NCI-H2081 (cell line): ENCODE measurements around the gene CDC42EP4.

Source experiments
- DNase-seq, 2 experiments: peaks; one replicate each; lab custom pipeline; 2025; lab: John Stamatoyannopoulos, UW

The CDC42EP4 gene

DNA sequence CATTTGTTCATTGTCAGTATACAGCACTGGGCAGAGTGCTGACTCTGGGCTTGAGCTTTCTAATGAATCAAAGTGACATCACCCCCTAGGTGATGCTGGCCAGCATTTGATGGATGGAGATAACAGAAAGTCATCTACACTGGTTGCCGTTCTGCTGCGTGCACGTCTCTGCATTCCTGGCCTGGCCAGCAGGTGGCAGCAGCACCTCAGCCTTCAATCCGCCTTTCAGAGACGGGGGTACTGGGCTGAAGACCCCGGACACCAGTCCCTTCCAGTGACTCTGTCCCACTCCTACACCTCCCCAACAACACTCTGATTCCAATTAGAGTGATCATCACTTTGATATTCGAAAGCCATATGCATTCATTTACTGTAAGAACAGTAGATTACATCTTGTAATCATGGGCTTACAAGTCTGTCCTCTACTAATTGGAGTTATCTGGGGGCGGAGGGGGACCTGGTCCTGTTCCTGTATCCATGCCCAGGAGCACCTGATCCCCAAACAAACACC, 56.1 kb downstream of the CDC42EP4 start:
- DNase-seq, result peak; percentile 25 to 49

DNA sequence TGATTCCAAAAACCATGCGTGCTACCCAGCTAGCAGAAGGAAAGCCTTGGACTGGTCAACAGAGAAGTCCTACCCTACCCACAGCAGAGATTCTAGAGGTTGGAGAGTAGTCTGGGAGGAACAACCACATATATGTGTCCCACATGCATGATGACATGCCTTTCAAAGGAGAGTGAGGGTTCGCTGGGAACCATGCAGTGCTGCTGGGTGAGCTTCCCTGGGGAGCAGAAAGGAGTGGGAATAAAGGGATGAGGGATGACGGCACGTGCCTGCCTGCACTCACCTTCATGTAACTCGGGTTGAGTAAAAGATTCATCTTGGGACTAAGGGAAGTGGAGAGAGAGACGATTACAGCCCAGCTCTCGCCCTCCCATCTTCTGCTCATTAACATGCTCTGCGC, 59.9 kb downstream of the CDC42EP4 start:
- DNase-seq, result no peak

DNA sequence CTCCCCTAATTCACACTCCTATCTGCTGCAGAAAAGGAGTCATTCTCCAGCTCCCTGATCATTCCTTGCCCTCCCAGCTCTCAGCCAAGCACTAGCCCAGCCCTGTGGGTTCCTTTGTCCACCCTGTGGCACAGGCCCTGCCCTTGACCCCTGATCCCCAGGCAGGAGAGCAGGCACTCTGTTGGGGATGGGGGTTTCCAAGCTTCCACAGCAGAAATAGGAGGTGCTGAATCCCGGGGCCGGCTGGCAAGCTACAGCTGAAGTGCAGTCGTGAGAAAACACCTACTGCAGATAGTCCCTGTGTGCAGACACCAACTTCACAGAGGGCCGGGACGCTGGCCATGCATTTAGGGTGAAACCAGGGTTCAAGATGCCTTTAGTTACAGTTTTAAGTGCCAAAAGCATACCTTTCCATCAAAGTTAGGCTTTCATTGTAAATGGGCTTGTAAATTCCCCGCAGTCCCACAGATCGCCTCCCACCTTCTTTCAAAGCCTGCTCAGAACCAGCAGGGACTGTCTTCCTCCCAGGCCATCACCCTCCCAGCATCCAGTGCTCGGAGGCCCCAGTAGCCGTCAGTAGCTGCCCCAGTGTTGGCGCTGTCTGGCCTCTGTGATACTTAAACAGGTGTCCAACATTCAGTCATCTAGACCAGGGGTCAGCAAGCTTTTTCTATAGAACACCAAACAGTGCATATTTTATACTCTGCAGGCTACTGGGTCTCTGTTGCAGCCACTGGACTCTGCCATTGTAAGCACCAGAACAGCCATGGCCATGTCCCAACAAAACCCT, 60.8 kb downstream of the CDC42EP4 start:
- DNase-seq, result no peak

DNA sequence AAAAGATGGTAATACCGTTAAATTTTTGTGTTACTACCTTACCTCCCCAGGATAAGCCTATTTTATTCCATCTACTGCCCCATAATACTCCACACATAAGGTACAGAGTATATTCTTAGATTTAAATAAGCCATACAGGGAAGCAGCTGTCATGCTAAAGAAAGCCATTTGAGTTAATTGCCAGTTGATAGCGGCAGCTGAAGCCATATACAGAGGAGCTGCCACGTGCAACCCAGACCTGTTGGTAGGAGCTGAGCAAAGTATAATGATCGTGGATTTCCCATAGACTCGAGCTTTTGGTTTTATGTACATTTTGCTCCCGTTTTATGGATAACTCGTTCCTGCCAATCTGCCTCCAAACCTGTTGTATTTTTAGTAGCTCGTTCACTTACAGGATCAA, 62.1 kb downstream of the CDC42EP4 start:
- DNase-seq, result peak; percentile 52 to 78

DNA sequence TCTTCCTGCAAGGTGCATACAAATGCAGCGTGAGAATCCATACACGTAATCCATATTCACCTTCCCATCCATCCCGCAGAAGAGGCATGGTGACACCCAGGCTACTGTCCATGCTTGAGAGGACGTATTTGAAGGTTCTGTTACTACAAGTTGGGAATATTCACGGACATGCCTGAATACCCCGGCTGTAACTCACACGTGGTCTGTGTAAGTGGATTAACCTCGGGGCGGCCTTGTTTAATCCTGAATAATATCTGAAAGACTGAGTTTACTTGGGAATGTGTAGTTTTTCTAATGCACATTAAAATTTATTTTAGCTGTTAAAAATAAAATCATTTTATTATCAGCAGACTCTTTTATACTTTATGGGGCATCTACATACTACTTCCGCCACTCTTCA, 63.3 kb downstream of the CDC42EP4 start:
- DNase-seq, result no peak

DNA sequence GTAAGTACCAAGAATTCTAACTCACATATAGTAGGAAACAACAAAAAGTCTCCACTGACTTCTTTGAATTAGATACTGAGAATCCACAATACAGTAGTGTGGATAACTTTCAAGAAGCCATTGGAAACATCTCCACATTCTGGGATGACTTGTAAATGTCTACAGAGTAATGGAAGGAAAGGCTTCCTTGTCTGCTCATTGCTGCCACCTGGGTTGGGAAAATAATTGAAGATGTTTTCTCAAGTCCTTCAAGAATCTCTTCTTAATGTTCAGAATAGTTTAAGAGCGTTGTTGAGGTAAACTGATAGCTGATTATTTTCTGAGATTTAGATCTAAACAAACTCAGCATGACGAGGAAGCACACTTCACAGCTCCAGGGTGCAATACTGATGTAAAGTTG, 64.1 kb downstream of the CDC42EP4 start:
- no peak for DNase-seq

DNA sequence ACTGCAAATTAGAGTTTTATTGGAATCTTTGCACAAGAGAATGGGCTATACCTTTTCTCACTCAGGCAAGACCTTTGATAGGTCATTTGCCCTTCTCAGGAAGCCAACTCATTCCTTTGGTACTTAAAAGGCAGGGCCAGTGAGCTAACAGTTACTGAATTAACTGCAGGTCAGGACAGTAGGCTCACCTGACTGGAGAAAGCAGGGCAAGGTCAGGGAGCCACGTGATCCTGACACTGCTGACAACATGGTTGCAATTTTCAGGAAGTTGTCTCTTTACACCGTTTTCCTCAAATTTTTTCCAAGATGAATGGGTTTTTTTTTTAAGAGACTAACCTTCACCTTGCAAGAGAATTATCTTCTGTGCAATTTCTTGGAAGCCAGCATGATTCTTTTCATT, 71.2 kb downstream of the CDC42EP4 start:
- no peak for DNase-seq

DNA sequence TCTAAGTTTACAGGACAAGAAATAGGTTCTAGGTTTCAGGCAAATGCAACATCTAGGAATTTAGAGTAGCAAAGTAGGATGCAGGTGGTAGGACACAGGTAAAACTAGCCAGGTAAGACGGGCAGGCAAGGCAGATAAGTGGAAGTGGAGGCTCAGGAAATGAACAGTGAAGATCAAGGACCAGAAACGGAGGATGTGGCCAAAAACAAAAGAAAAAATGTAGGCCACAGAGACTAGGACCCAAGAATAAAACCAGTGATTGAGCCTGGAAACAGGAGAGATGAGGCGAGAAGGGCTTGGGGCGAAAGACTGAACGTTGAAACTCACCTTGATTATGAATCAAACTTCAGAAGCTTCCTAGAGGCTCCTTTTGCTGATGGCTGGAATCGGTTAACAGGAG, 74.1 kb downstream of the CDC42EP4 start:
- DNase-seq, result no peak

DNA sequence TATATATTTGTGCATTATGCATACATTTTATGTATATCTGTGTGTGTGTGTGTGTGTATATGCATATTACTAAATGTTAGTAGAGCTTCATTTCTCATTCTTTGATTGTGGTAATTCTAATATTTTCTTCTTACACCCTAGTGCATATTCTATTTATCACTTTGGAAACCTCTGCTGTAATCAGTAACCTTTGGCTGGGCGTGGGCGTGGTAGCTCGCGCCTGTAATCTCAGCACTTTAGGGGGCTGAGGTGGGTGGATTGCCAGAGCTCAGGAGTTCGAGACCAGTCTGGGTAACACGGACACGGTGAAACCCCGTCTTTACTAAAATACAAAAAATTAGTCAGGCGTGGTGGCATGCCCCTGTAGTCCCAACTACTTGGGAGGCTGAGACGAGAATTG, 77.1 kb downstream of the CDC42EP4 start:
- no peak for DNase-seq
